B cell (primary cell): ENCODE results near the gene RAB25. TPM values are rescaled to one million over a fixed set of nuclear protein-coding genes. Genes with fewer than 3 reads are reported as not detected.

Experiments used
- ATAC-seq: fragments of 200-7000 bp; cut with Tn5 transposase; one replicate; pipeline ENCODE4 v1.10.0; 2021; ENCODE audit warnings: low read depth, mild to moderate bottlenecking, moderate number of reproducible peaks, moderate library complexity
- CTCF ChIA-PET: fragments of 350-600 bp; sonication (Branson Sonifier 250); formaldehyde crosslinking; loops from one replicate; lab custom pipeline; 2021; ENCODE audit warnings: antibody characterized with exemption, inconsistent platforms; lab: Charles Lee
- POLR2A ChIA-PET: fragments of 350-600 bp; sonication (Branson Sonifier 250); formaldehyde crosslinking; loops from one replicate; lab custom pipeline; 2021; ENCODE audit warnings: antibody characterized with exemption; lab: Charles Lee
- DNase-seq: peaks from one replicate; pipeline ENCODE4 v3.0.0; 2013
- H2AFZ ChIP-seq: 2 replicates; pipeline ENCODE4 v1.6.1; 2012; ENCODE audit warnings: mild to moderate bottlenecking, low read depth, low read length; ENCODE audit not compliant: insufficient read depth, poor library complexity, severe bottlenecking
- H3K27ac ChIP-seq, 2 donors: 1 replicate in 1 of 2; 2 replicates in 1 of 2; pipeline ENCODE4 v1.5.1; 2012 to 2013; ENCODE audit warnings: low read length in 2 of 2, mild to moderate bottlenecking in 2 of 2, moderate library complexity in 1 of 2
- H3K27me3 ChIP-seq, 4 experiments: fragments of 200-600 bp in 1 of 4; sonication (generic) in 1 of 4; replicated peaks in 1 of 4; 1 replicate in 2 of 4; 2 replicates in 2 of 4; pipeline versions ENCODE4 v1.6.1 to v1.7.0; 2013 to 2016; ENCODE audit warnings: low read length in 3 of 4, mild to moderate bottlenecking in 2 of 4, mixed read lengths in 1 of 4, moderate library complexity in 1 of 4; ENCODE audit not compliant: insufficient read depth in 4 of 4, control insufficient read depth in 3 of 4; ENCODE audit errors: control extremely low read depth in 1 of 4
- H3K36me3 ChIP-seq, 2 experiments: replicated peaks in 1 of 2; 1 replicate in 1 of 2; 2 replicates in 1 of 2; pipeline versions ENCODE4 v1.6.1 to v1.7.1; 2013; ENCODE audit warnings: low read length in 1 of 2; ENCODE audit not compliant: insufficient read depth in 2 of 2, control insufficient read depth in 1 of 2; ENCODE audit errors: control extremely low read depth in 1 of 2, extremely low read depth in 1 of 2
- H3K4me1 ChIP-seq, 2 donors: fragments of 200-600 bp in 1 of 2; sonication (generic) in 1 of 2; 1 replicate in 1 of 2; 2 replicates in 1 of 2; pipeline versions ENCODE4 v1.5.1 to v1.6.1; 2013 to 2017; ENCODE audit warnings: low read length in 2 of 2; ENCODE audit not compliant: control insufficient read depth in 2 of 2, insufficient read depth in 2 of 2
- H3K4me2 ChIP-seq: replicated peaks from 2 replicates; pipeline ENCODE3; 2012; ENCODE audit warnings: mild to moderate bottlenecking, low read depth, low read length; ENCODE audit not compliant: poor library complexity, severe bottlenecking
- H3K4me3 ChIP-seq, 5 experiments: fragments of 200-600 bp in 1 of 5; sonication (generic) in 1 of 5; 1 replicate in 3 of 5; 2 replicates in 2 of 5; pipeline versions ENCODE4 v1.5.1 to v1.7.0; 2011 to 2016; ENCODE audit warnings: low read length in 4 of 5, mild to moderate bottlenecking in 4 of 5, low read depth in 2 of 5, control low read depth in 1 of 5, moderate library complexity in 1 of 5; ENCODE audit not compliant: insufficient read depth in 1 of 5; ENCODE audit errors: control extremely low read depth in 1 of 5, extremely low read depth in 1 of 5
- H3K79me2 ChIP-seq: fragments of 200-600 bp; sonication (generic); one replicate; pipeline ENCODE4 v1.6.0; 2016; ENCODE audit warnings: low read length; ENCODE audit not compliant: control insufficient read depth, insufficient read depth
- H3K9ac ChIP-seq: fragments of 200-600 bp; sonication (generic); 2 replicates; pipeline ENCODE4 v1.6.1; 2017; ENCODE audit warnings: mild to moderate bottlenecking, low read length, moderate library complexity
- H3K9me3 ChIP-seq, 3 donors: one replicate each; pipeline versions ENCODE4 v1.6.1 to v1.7.1; 2013; ENCODE audit warnings: low read length in 2 of 3; ENCODE audit not compliant: control insufficient read depth in 2 of 3, insufficient read depth in 1 of 3; ENCODE audit errors: control extremely low read depth in 1 of 3
- H4K20me1 ChIP-seq: 2 replicates; pipeline ENCODE4 v1.6.0; 2012; ENCODE audit warnings: mild to moderate bottlenecking, low read length; ENCODE audit not compliant: insufficient read depth, control insufficient read depth, poor library complexity, severe bottlenecking
- H3K27ac Mint-ChIP-seq: one replicate; pipeline ENCODE4 v1.8.0; 2021; ENCODE audit warnings: mixed read lengths
- H3K27me3 Mint-ChIP-seq: one replicate; pipeline ENCODE4 v1.8.0; 2021; ENCODE audit warnings: mixed read lengths
- H3K4me1 Mint-ChIP-seq: one replicate; pipeline ENCODE4 v1.8.0; 2021; ENCODE audit warnings: mixed read lengths
- H3K4me3 Mint-ChIP-seq: one replicate; pipeline ENCODE4 v1.8.0; 2021; ENCODE audit warnings: mixed read lengths
- H3K9me3 Mint-ChIP-seq: one replicate; pipeline ENCODE4 v1.8.0; 2022; ENCODE audit warnings: mixed read lengths; ENCODE audit not compliant: insufficient read depth
- CTCF ChIP-seq: fragments of 200-600 bp; IDR thresholded peaks from one replicate; pipeline ENCODE4 v1.8.0; 2022; ENCODE audit warnings: antibody characterized with exemption, mild to moderate bottlenecking
- EZH2 ChIP-seq: IDR thresholded peaks from 2 replicates; pipeline ENCODE4 v1.6.1; 2012; ENCODE audit warnings: borderline replicate concordance, low read depth, mild to moderate bottlenecking, moderate library complexity, low read length; ENCODE audit not compliant: insufficient read depth, poor library complexity, severe bottlenecking
- WGBS: methylation state at CpG from one replicate; pipeline ENCODE4 v1.1.5; 2013; ENCODE audit warnings: missing lambda C conversion rate; ENCODE audit not compliant: insufficient coverage; 5-methylcytosine and 5-hydroxymethylcytosine counted together
- intact Hi-C: fragments of 100-400 bp; cut with micrococcal nuclease; formaldehyde crosslinking; loops from one replicate; pipeline ENCODE4 v1.10.0; 2022
- polyA plus RNA-seq: library from polyadenylated mRNA; depleted of rRNA; stranded (reverse); fragments of >200 nt; gene quantifications from 2 replicates; pipeline ENCODE4 v1.2.3, GENCODE V29; 2012
- total RNA-seq, 2 donors: library from RNA; stranded (reverse); fragments of 120-200 nt in 1 of 2; gene quantifications; 1 replicate in 1 of 2; 2 replicates in 1 of 2; pipeline versions ENCODE4 v1.2.3 to v1.2.4, GENCODE V29; 2013 to 2022

The RAB25 gene
- total and polyA plus RNA-seq, 2 donors (not counting 1 experiment from before 2014, with no cell fraction given), result 0.69 to 2.2 TPM

- no peak overlapping the region for H3K27ac Mint-ChIP-seq
- H3K4me3 ChIP-seq, result no peak overlapping the region
- H3K4me3 Mint-ChIP-seq, result no peak overlapping the region
- H3K27me3 ChIP-seq, result peaks cover 0 to 30% (median 12%) of the 10 kb centered on the region in 4 experiments
- no peaks in the 10 kb centered on the region for H3K9me3 ChIP-seq
- POLR2A ChIA-PET, result no interaction called here
- no peak overlapping the region for H3K27ac ChIP-seq
- peaks cover 6 to 7% of the 10 kb centered on the region in 2 donors for H3K4me1 ChIP-seq
- H3K27me3 Mint-ChIP-seq, result peaks cover 10% of the 10 kb centered on the region
- H3K9me3 Mint-ChIP-seq, result no peaks in the 10 kb centered on the region
- ATAC-seq, result no peak
- DNase-seq, result no peak
- H2AFZ ChIP-seq, result no peak overlapping the region
- H3K79me2 ChIP-seq, result no peaks in the 10 kb centered on the region
- H3K9ac ChIP-seq, result no peak overlapping the region
- CTCF ChIA-PET, result interaction anchor here (0.6 to 23.7 kb wide), 9 partner anchors 9 to 809 kb away, joined by 3 to 970 read pairs (median 4); partner anchors contain the start of gene LMNA
- H4K20me1 ChIP-seq, result no peaks in the 10 kb centered on the region
- peaks cover 3% of the 10 kb centered on the region for H3K4me1 Mint-ChIP-seq
- intact Hi-C loops, result loop anchor here (1.0 kb wide), 2 partner anchors 41 to 136 kb away; no protein-coding TSS in a partner anchor
- no peak overlapping the region for H3K4me2 ChIP-seq
- 39% methylated on average over 6 of the region's 6 CpGs for WGBS
- H3K36me3 ChIP-seq, result no peaks in the 10 kb centered on the region
- TF ChIP-seq EZH2 (no peak), CTCF (no peak)
Measured at GRCh38 chr1:156089704-156090103, 28.7 kb downstream of the RAB25 start.

GRCh38 chr1:156090138-156090839 lies 29.3 kb downstream of the RAB25 start:
- Mint-ChIP-seq H3K27ac (peak overlapping the region; percentile 74), H3K27me3 (peaks cover 10% of the 10 kb centered on the region), H3K4me1 (peaks cover 3% of the 10 kb centered on the region), H3K9me3 (no peaks in the 10 kb centered on the region), H3K4me3 (no peak overlapping the region)
- Histone ChIP-seq H3K9ac (no peak overlapping the region), H4K20me1 (no peaks in the 10 kb centered on the region), H3K4me2 (no peak overlapping the region), H3K27me3 (peaks cover 0 to 24% (median 9%) of the 10 kb centered on the region in 4 experiments), H3K27ac (no peak overlapping the region), H2AFZ (no peak overlapping the region), H3K36me3 (no peaks in the 10 kb centered on the region), H3K9me3 (no peaks in the 10 kb centered on the region), H3K79me2 (no peaks in the 10 kb centered on the region), H3K4me1 (peaks cover 6 to 7% of the 10 kb centered on the region in 2 donors), H3K4me3 (no peak overlapping the region)
- DNase-seq (no peak), ATAC-seq (no peak)
- POLR2A ChIA-PET, result no interaction called here
- intact Hi-C loops, result loop anchor here (1.0 kb wide), 2 partner anchors 40 to 135 kb away; no protein-coding TSS in a partner anchor
- CTCF ChIA-PET, result interaction anchor here (0.6 to 23.7 kb wide), 12 partner anchors 9 to 810 kb away, joined by 3 to 970 read pairs (median 4); partner anchors contain the start of gene LMNA
- TF ChIP-seq EZH2, result no peak
- TF ChIP-seq CTCF, result no peak
- 10% methylated on average over 4 of the region's 5 CpGs for WGBS
